Renal pelvis (tissue), 4 donors: Measurements from ENCODE around the gene IST1. TPM values are rescaled to one million over a fixed set of nuclear protein-coding genes. Genes with fewer than 3 reads are reported as not detected.

ENCODE experiments used
- DNase-seq: peaks from one replicate; pipeline ENCODE4 v3.0.0-alpha.2; 2013
- polyA plus RNA-seq, 3 donors: library from polyadenylated mRNA; unstranded; fragments of 120-200 nt; gene quantifications; one replicate each; pipeline ENCODE4 v1.2.1, GENCODE V29; 2013; ENCODE audit not compliant: insufficient read length in 3 of 3

The IST1 gene
- polyA plus RNA-seq, 3 donors: 258 to 360 (median 303) TPM

DNA sequence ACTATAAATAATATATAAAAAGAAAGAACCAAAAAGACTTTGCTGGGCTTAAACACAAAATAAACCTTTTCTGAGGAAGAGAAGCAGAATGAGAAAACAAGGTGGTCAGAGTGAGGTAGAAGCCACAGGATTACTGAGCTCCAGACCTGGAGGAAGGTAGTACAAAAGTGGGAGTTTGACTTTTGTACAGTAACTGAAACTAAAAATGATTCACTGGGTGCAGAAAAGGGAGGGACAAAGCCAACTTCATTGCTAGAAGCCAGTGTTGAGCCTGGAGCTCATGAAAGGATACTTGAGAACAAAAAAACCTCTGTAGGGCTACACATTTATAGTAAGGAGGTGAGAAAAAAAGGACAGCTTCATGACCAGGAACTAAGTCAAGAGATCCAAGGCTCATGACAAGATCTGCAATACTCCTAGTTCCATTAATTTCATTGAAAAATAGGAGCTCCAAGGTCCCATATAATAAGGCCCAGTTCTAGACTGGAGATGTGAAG is 59.4 kb downstream of the IST1 start:
- no peak for DNase-seq

DNA sequence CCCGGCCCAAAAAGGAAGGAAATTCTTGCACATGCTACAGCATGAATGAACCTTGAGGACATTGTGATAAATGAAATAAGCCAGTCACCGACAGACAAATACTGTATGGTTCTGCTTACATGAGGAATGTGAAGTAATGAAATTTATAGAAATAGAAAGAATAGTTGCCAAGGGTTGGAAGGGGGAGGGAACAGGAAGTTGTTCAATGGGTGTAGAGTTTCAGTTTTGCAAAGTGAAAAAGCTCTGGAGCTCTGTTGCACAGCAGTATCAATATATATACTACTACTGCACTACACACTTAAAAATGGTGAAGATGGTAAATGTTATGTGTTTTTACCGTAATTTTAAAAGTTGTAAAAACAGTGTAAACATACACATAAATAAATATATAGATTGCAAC is 61.2 kb downstream of the IST1 start:
- no peak for DNase-seq

DNA sequence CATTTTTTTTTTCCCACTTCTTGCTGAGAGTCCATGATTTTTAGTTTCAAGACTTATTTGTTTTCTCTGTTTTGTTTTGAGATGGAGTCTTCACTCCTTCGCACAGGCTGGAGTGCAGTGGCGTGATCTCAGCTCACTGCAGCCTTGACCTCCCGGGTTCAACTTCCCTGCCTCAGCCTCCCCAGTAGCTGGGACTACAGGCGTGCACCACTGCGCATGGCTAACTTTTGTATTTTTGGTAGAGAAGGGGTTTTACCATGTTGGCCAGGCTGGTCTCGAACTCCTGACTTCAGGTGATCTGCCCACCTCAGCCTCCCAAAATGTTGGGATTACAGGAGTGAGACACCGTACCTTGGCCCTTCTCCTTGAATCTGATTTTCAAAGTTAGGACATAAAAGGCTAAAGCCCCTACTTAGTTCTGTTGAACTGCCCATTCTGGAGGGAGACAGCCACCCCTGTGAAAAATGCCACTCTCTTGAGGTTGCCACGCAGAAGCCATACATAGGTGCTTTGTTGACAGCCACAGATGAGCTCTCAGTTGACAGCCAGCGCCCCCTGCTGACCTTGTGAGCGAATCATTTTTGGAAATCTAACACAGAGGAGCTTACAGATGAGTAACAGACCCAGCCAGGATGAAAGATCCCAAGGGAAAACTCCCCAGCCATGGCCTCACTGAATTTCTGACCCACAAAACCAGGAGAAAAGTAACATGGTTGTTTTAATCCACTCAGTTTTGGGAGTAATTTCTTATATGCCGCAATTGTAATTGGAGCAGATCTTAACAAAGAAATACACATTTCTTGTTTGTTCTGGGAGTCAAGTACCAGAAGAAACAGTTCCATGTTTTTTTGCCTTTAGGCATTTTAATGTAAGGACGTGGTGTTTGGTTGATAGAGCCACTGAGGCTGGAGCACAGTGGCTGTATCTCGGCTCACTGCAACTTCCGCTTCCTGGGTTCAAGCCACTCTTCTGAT is 66.0 kb downstream of the IST1 start:
- peak; percentile 81 for DNase-seq

DNA sequence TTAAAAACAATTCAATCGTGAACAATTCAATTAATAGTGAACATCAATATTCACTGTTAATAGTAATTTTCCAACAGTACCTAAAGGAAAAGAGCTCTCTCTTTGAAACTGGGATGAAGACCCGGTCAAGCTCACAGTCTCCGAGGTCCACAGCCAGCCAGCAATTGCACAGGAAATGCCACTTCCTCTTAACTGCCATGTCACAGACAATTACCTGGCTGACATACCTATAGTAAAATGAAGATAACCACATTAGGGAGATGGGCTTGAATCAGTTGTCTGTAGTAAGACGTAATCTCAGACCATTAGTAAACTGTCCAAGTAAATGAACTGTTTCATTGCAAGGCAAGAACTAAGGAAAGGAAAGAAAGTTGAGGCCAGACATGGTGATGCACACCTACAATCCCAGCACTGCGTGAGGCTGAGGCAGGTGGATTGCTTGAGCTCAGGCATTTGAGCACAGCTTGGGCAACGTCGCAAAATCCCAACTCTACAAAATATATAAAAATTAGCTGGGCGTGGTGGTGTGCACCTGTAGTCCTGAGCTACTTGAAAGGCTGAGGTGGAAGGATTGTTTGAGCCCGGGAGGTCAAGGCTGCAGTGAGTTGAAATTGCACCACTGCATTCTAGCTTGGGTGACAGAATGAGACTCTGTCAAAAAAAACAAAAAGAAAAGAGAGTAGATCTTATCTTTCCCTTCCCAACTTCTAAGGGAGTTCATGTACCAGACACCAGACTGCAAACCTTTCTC is 68.0 kb downstream of the IST1 start:
- no peak for DNase-seq

DNA sequence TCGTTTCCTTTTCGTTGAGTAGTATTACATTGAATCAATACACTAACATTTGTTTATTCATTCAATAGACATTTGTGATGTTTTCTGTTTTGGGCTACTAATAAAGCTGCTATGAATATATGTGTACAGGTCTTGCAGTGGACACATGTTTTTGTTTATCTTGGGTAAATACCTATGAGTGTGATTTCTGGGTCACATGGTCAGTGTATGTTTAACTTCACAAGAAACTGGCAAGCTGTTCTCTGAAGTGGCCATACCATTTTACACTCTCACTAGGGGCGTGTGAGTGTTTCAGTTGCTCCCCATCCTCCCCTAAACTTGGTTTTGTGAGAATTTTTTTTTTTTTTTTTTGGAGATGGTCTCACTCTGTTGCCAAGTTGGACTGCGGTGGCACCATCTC is 69.9 kb downstream of the IST1 start:
- DNase-seq: no peak

DNA sequence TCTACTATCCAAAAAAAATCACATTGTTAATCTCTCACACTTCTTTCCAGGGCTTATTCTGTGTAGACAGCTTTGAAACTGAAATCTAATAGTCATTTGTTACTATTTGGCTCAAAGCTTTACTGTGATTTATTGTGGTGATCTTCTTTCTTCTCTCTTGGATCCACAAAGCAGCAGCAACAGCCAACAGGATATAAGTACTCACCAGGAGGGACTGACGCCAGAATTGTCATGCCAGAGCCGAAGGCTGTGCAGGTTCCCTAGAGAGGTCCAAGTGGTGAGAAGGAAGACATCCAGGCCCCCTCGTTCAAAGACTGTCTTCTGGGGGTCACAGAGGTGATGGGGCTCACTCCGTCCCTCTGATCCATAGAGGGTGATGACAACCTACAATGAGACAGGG is 71.6 kb downstream of the IST1 start:
- no peak for DNase-seq

DNA sequence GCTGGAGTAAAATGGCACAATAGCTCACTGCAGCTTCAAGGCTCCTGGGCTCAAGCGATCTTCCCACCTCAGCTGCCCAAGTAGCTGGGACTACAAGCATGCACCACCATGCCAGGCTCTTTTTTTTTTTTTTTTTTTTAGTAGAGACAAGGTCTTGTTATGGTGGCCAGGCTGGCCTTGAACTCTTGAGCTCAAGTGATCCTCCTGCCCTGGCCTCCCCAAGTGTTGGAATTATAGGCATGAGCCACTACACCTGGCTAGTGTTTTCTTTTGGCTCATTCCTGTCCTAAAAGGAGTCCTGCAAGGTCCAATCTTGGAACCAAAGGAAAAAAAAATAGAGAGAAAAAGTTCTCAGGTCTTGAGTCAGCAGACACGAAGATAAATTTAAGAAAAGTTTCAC is 74.0 kb downstream of the IST1 start:
- no peak for DNase-seq

DNA sequence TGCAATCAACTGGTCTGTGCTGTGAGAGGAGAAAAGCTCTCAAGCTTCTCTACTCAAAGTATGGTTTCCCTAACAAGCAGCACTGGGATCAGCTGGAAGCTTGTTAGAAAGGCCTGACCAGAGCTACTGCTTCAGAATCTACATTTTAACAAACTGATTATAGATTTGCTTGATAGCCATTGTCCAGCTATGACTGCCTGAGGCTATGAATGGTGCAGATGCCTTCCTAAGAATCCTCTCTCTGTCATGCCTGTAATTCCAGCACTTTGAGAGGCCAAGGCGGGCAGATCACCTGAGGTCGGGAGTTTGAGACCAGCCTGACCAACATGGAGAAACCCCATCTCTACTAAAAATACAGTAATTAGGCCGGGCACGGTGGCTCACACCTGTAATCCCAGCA is 76.2 kb downstream of the IST1 start:
- no peak for DNase-seq

DNA sequence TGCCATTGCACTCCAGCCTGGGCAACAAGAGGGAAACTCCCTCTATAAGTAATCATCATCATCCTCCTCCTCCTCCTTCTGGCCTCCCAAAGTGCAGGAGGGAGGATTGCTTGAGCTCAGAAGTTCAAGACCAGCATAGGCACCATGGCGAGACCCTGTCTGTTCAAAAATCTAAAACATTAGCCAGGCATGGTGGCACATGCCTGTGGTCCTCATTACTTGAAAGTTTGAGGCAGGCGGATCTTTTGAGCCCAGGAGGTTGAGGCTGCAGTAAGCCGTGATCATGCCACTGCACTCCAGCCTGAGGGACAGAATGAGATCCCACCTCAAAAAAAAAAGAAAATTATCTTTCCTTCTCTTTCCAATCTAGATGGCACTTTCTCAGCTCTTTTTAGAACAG is 77.0 kb downstream of the IST1 start:
- no peak for DNase-seq

DNA sequence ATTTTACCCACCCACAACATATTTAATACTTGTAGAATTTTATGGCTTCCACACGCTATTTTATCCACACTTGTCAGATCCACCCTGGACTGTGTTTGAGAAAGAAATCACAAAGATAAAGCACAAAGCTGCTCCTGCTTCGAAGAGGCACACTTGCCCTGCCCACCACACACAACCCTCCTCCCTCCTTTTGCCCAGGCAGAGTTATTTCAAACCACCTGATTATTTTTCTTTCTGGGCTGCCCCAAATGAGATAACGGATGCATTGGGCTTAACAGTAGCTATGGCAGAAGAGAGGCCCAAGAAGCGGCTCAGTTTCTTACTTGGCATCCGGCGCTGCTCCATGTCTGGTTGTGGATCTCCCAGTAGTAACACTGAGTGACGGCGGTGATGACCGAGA is 77.7 kb downstream of the IST1 start:
- DNase-seq: no peak

DNA sequence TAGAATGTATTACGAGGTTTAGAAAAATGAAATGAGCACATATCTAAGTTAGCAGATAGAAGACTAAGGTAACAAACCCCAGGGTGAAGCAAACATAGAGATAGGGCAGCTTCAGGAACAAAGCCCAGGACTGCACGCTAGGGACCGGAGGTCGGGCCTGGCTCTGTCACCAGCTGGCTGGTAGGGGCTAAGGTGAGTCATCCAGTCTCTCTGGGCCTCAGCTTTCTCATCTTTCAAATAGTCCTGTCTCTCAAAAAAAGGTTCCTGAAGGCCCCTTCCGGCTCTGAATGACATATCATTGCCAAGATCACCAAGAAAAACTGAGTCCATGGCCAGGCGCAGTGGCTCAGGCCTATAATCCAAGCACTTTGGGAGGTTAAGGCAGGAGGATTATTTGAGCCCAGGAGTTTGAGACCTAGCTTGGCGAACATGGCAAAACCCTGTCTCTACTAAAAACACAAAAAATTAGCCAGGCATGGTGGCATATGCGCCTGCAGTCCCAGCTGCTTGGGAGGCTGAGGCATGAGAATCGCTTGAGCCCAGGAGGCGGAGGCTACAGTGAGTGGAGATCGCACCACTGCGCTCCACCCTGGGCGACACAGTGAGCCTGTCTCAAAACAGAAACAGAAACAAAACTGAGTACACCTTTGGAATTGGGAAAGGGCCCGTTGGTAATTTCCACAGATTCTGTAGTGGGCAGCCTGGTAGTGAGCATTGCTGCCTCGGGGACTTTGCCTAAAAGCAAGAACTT is 78.9 kb downstream of the IST1 start:
- no peak for DNase-seq

Other genes with a start within 250 kb of the IST1 start
- gene PHLPP2, start 170.8 kb upstream of the IST1 start, polyA plus RNA-seq: 10 to 100 TPM in 2 of 3 donors, 1 to 10 TPM in 1; 7.6 to 10.7 (median 10.2) TPM
- gene AP1G1, start 86.7 kb upstream of the IST1 start, polyA plus RNA-seq: 100 to 1,000 TPM in 2 of 3 donors, 10 to 100 TPM in 1; 84.5 to 115 (median 101) TPM
- gene ATXN1L, start 49.6 kb upstream of the IST1 start, polyA plus RNA-seq: 10 to 100 TPM; 33.7 to 39.0 (median 38.9) TPM
- 10 to 100 TPM; 20.9 to 24.9 (median 21.4) TPM for gene ZNF821, start 11.3 kb upstream of the IST1 start, polyA plus RNA-seq
- under 1 TPM; 0.04 to 0.18 (median 0.16) TPM for gene PKD1L3, start 104.9 kb downstream of the IST1 start, polyA plus RNA-seq
- gene DHODH, start 113.2 kb downstream of the IST1 start, polyA plus RNA-seq: 10 to 100 TPM; 12.3 to 21.0 (median 18.7) TPM
- gene HP, start 159.0 kb downstream of the IST1 start, polyA plus RNA-seq: under 1 TPM; 0.74 to 0.99 (median 0.77) TPM
- gene HPR, start 167.7 kb downstream of the IST1 start, polyA plus RNA-seq: under 1 TPM in 1 of 3 donors, not detected in 2; 0.11 TPM
- 10 to 100 TPM; 17.3 to 23.2 (median 21.7) TPM for gene TXNL4B, start 198.1 kb downstream of the IST1 start, polyA plus RNA-seq
- 10 to 100 TPM; 71.1 to 84.9 (median 73.9) TPM for gene DHX38, start 198.3 kb downstream of the IST1 start, polyA plus RNA-seq